ENCODE results near the gene WWOX. TPM values are rescaled to one million over a fixed set of nuclear protein-coding genes. Genes with fewer than 3 reads are reported as not detected.
A peak's percentile ranks its signal among the peaks of the same experiment; 100 is the strongest.

Gene WWOX
- total RNA-seq, 3 donors from 2014 or later: 11.7 to 18.0 (median 13.8) TPM

DNA sequence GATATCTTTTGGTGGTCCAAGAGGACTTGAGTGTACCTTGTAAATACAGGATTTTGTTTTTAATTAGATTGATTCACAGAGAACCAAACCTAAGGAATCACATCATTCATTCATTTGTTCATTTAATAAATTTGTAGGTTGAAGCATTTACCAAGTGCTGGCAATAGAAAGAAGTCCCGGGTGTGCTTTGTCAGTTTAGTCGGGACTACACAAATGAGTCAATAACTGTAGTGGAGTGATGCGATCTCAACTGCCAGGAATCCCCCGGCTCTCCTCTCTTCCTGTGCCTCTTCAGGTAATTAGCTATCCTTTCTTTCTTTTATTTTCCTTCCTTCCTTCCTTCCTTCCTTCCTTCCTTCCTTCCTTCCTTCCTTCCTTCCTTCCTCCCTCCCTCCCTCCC, 1.4 kb upstream of the WWOX start:
- no peak for ATAC-seq
- DNase-seq: no peak
- H3K4me3 ChIP-seq: no peak overlapping the region
- TF ChIP-seq CTCF (IDR thresholded peaks at IDR 0.05): no peak
- no peaks in the 10 kb centered on the region for H3K36me3 ChIP-seq (ENCODE audit: low read depth)
- peaks cover 7% of the 10 kb centered on the region for H3K4me1 ChIP-seq (ENCODE audit: low read depth)
- intact Hi-C loops (cut with DNase I, micrococcal nuclease): no loop called here
- no peaks in the 10 kb centered on the region for H3K9me3 ChIP-seq

GRCh38 chr16:78098595-78099270, 721 bp upstream of the WWOX start:
- peaks cover 7% of the 10 kb centered on the region for H3K4me1 ChIP-seq (ENCODE audit: low read depth)
- H3K4me3 ChIP-seq: no peak overlapping the region
- TF ChIP-seq CTCF (IDR thresholded peaks at IDR 0.05): no peak
- intact Hi-C loops (cut with DNase I, micrococcal nuclease): no loop called here
- no peaks in the 10 kb centered on the region for H3K36me3 ChIP-seq (ENCODE audit: low read depth)
- DNase-seq (peak in 1 of 3 donors; percentile 28), ATAC-seq (no peak)
- H3K9me3 ChIP-seq: no peaks in the 10 kb centered on the region

DNA sequence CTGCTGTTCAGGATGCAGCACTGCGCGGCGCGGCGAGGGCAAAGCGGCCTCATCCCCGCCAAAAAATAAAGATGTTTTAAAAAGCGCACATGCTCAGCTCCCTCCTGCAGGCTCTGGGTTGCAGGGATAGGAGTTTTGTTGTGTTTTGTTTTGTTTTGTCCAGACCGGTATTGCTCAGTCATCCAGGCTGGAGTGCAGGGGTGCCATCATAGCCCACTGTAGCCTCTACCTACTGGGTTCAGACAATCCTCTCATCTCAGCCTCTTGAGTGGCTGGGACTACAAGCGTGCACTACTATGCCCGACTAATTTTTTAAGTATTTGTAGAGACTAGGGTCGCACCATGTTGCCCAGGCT, 636 bp downstream of the WWOX start:
- DNase-seq: peak in 2 of 3 donors; percentile 12 to 25
- H3K36me3 ChIP-seq (ENCODE audit: low read depth): no peaks in the 10 kb centered on the region
- peak; percentile 76 for ATAC-seq
- peak; percentile 93 for TF ChIP-seq CTCF (IDR thresholded peaks at IDR 0.05)
- H3K4me1 ChIP-seq (ENCODE audit: low read depth): peaks cover 7% of the 10 kb centered on the region
- no peaks in the 10 kb centered on the region for H3K9me3 ChIP-seq
- peak overlapping the region; percentile 72 for H3K4me3 ChIP-seq
- intact Hi-C loops (cut with DNase I, micrococcal nuclease): no loop called here

- DNase-seq (no peak), ATAC-seq (no peak)
- H3K36me3 ChIP-seq (ENCODE audit: low read depth): no peaks in the 10 kb centered on the region
- intact Hi-C loops (cut with DNase I, micrococcal nuclease): no loop called here
- no peak for TF ChIP-seq CTCF (IDR thresholded peaks at IDR 0.05)
- no peak overlapping the region for H3K4me3 ChIP-seq
- no peaks in the 10 kb centered on the region for H3K9me3 ChIP-seq
- H3K4me1 ChIP-seq (ENCODE audit: low read depth): peaks cover 7% of the 10 kb centered on the region
These were observed 2.7 kb downstream of the WWOX start for GRCh38 chr16:78102122-78102660.

DNA sequence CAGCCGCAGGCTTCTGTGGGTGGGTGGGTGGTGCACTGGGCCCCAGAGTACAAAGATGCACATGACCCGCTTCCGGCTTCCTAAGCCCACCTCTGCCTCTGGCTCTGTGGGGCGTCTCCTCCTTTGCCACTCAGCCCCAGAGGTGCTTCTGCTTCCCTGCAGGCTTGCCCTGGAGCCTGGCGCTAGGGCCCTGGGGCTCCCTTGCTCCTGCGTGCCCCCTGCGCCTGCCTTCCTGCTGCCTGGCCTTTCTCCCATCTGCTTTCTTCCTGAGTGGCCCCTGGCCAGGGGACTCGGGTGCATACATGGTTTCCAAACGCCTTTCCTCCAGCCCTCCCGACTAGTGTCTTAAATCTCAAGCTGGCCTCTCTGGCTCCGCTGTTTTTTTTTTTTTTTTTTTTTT, 3.4 kb downstream of the WWOX start:
- intact Hi-C loops (cut with DNase I, micrococcal nuclease): no loop called here
- ATAC-seq: no peak
- no peaks in the 10 kb centered on the region for H3K36me3 ChIP-seq (ENCODE audit: low read depth)
- no peaks in the 10 kb centered on the region for H3K9me3 ChIP-seq
- no peak for DNase-seq
- H3K4me1 ChIP-seq (ENCODE audit: low read depth): peaks cover 7% of the 10 kb centered on the region
- H3K4me3 ChIP-seq: no peak overlapping the region
- TF ChIP-seq CTCF (IDR thresholded peaks at IDR 0.05): no peak
